CD4-positive, alpha-beta T cell (primary cell): ENCODE results near the gene GPC5. TPM values are rescaled to one million over a fixed set of nuclear protein-coding genes. Genes with fewer than 3 reads are reported as not detected.

Experiments used
- ATAC-seq: fragments of 200-7000 bp; cut with Tn5 transposase; one replicate; pipeline ENCODE4 v1.10.0; 2022; ENCODE audit warnings: mild to moderate bottlenecking; ENCODE audit not compliant: poor library complexity
- CTCF ChIA-PET: fragments of 350-600 bp; sonication (Branson Sonifier 250); formaldehyde crosslinking; loops from one replicate; lab custom pipeline; 2021; ENCODE audit warnings: antibody characterized with exemption, inconsistent platforms; lab: Charles Lee
- POLR2A ChIA-PET: fragments of 350-600 bp; sonication (Branson Sonifier 250); formaldehyde crosslinking; loops from one replicate; lab custom pipeline; 2021; ENCODE audit warnings: antibody characterized with exemption, inconsistent platforms; lab: Charles Lee
- DNase-seq, 14 experiments: peaks; one replicate each; pipeline ENCODE4 v3.0.0-alpha.2; 2013 to 2020; ENCODE audit warnings: mixed read lengths in 2 of 14
- H3K27ac ChIP-seq, 2 donors: one replicate each; pipeline versions ENCODE4 v1.5.1 to v1.7.0; 2013; ENCODE audit warnings: low read length in 2 of 2, low read depth in 1 of 2, mild to moderate bottlenecking in 1 of 2
- H3K27me3 ChIP-seq, 2 experiments: 1 replicate in 1 of 2; 2 replicates in 1 of 2; pipeline versions ENCODE4 v1.6.1 to v1.7.0; 2013; ENCODE audit warnings: low read length in 2 of 2, control low read depth in 1 of 2, mild to moderate bottlenecking in 1 of 2, moderate library complexity in 1 of 2; ENCODE audit not compliant: insufficient read depth in 2 of 2, control insufficient read depth in 1 of 2
- H3K36me3 ChIP-seq: one replicate; pipeline ENCODE4 v1.6.1; 2013; ENCODE audit warnings: low read length, control low read depth; ENCODE audit not compliant: insufficient read depth
- H3K4me1 ChIP-seq: one replicate; pipeline ENCODE4 v1.6.1; 2013; ENCODE audit warnings: low read length, control low read depth; ENCODE audit not compliant: insufficient read depth
- H3K4me3 ChIP-seq: one replicate; pipeline ENCODE4 v1.5.1; 2013; ENCODE audit warnings: mild to moderate bottlenecking, low read length, moderate library complexity
- H3K9me3 ChIP-seq, 2 experiments: 1 replicate in 1 of 2; 2 replicates in 1 of 2; pipeline versions ENCODE4 v1.6.1 to v1.7.0; 2013; ENCODE audit warnings: low read length in 2 of 2, mild to moderate bottlenecking in 2 of 2, control low read depth in 1 of 2, moderate library complexity in 1 of 2; ENCODE audit not compliant: control insufficient read depth in 1 of 2, insufficient read depth in 1 of 2
- H3K27ac Mint-ChIP-seq: one replicate; pipeline ENCODE4 v1.8.0; 2020; ENCODE audit warnings: mixed read lengths
- H3K27me3 Mint-ChIP-seq: one replicate; pipeline ENCODE4 v1.8.0; 2021; ENCODE audit warnings: mixed read lengths
- H3K36me3 Mint-ChIP-seq: one replicate; pipeline ENCODE4 v1.8.0; 2021; ENCODE audit warnings: low read depth, mixed read lengths
- H3K4me1 Mint-ChIP-seq: one replicate; pipeline ENCODE4 v1.8.0; 2021; ENCODE audit warnings: low read depth, mixed read lengths
- H3K4me3 Mint-ChIP-seq: one replicate; pipeline ENCODE4 v1.8.0; 2020; ENCODE audit warnings: mild to moderate bottlenecking, mixed read lengths
- H3K9me3 Mint-ChIP-seq: one replicate; pipeline ENCODE4 v1.8.0; 2020; ENCODE audit warnings: mixed read lengths
- intact Hi-C, 2 experiments: fragments of 100-400 bp; cut with DNase I in 1 of 2; cut with micrococcal nuclease in 1 of 2; formaldehyde crosslinking; loops; one replicate each; pipeline versions ENCODE4 v1.15.1 to v1.9.0; 2023 to 2025; cut with DNase I, micrococcal nuclease
- total RNA-seq, 174 experiments: library from RNA in 2 of 174; stranded (reverse) in 2 of 174; gene quantifications; one replicate each; pipeline ENCODE4 v1.2.3 and lab custom pipeline; 2021 to 2026
- TF ChIP-seq, protein P1 (sequence below): fragments of 200-600 bp; IDR thresholded peaks from one replicate; pipeline ENCODE4 v1.8.0; 2022; ENCODE audit warnings: antibody characterized with exemption, mild to moderate bottlenecking

Gene GPC5
- total RNA-seq, 2 experiments from 2014 or later = not detected

DNA sequence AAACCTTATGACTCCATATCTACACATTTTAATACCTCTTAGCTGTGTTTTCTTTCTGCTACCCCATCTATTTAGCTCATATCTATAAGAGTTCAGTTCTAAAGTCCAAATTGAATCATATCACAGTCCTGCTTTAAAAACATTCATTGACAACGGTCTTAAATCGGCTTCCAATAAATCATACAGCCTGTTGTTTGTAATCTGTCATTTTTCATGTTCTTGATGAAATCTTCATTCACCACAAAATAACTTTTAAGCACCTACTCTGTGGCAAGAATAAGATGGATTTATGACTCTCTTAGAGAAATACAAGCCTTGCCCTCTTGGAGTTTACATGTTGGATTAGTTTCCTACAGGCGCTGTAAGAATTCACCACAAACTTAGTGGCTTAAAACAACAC is 1377.2 kb downstream of the GPC5 start:
- Histone ChIP-seq H3K4me1 (no peaks in the 10 kb centered on the region), H3K9me3 (peaks cover 0 to 5% of the 10 kb centered on the region in 2 experiments), H3K27ac (no peak overlapping the region), H3K4me3 (no peak overlapping the region), H3K27me3 (no peaks in the 10 kb centered on the region), H3K36me3 (no peaks in the 10 kb centered on the region)
- Mint-ChIP-seq H3K27ac (no peak overlapping the region), H3K4me3 (no peak overlapping the region), H3K36me3 (no peaks in the 10 kb centered on the region), H3K4me1 (no peaks in the 10 kb centered on the region), H3K27me3 (no peaks in the 10 kb centered on the region), H3K9me3 (peaks cover 12% of the 10 kb centered on the region)
- POLR2A ChIA-PET = no interaction called here
- intact Hi-C loops = no loop called here
- ATAC-seq (no peak), DNase-seq (no peak)
- TF ChIP-seq, protein P1, sequence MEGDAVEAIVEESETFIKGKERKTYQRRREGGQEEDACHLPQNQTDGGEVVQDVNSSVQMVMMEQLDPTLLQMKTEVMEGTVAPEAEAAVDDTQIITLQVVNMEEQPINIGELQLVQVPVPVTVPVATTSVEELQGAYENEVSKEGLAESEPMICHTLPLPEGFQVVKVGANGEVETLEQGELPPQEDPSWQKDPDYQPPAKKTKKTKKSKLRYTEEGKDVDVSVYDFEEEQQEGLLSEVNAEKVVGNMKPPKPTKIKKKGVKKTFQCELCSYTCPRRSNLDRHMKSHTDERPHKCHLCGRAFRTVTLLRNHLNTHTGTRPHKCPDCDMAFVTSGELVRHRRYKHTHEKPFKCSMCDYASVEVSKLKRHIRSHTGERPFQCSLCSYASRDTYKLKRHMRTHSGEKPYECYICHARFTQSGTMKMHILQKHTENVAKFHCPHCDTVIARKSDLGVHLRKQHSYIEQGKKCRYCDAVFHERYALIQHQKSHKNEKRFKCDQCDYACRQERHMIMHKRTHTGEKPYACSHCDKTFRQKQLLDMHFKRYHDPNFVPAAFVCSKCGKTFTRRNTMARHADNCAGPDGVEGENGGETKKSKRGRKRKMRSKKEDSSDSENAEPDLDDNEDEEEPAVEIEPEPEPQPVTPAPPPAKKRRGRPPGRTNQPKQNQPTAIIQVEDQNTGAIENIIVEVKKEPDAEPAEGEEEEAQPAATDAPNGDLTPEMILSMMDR = no peak
- CTCF ChIA-PET = no interaction called here

DNA sequence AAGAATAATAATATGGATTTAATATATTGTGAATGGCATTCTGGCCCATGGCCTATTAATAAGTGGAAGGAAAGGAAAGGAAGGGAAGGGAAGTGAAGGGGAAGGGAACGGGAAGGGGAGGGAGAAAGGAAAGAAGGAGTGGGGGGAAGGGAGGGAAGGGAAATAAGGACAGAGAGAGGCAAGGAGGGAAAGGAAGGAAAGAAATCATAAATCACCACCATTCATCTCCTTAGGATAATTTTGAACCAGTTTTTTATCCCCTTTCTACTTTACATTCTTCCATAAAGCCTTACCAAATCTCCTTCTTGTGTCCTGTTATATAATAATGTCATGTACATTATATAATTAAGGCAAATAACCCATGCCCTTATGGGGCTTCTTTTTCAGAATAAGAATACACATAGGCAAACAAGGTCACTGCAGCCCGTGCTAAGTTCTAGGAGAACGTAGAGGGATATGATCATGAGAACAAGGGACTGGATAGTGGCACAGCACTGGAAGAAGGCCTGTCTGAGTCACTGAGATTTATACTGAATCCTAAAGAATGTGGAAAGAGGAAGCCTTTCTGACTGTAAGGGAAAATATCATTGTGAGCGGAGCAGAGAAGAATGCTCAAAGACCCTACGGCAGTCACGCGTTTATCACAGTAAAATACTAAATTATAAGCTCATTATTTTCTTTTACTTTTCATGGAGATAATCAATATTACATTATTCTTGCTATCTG is 1383.7 kb downstream of the GPC5 start:
- ATAC-seq (no peak), DNase-seq (no peak)
- Mint-ChIP-seq H3K27ac (no peak overlapping the region), H3K4me3 (no peak overlapping the region), H3K4me1 (no peaks in the 10 kb centered on the region), H3K9me3 (peaks cover 7% of the 10 kb centered on the region), H3K27me3 (no peaks in the 10 kb centered on the region), H3K36me3 (no peaks in the 10 kb centered on the region)
- ChIA-PET POLR2A (no interaction called here), CTCF (no interaction called here)
- Histone ChIP-seq H3K27ac (no peak overlapping the region), H3K4me1 (no peaks in the 10 kb centered on the region), H3K36me3 (no peaks in the 10 kb centered on the region), H3K4me3 (no peak overlapping the region), H3K9me3 (peaks cover 0 to 5% of the 10 kb centered on the region in 2 experiments), H3K27me3 (no peaks in the 10 kb centered on the region)
- intact Hi-C loops = no loop called here
- TF ChIP-seq, protein P1 = no peak

DNA sequence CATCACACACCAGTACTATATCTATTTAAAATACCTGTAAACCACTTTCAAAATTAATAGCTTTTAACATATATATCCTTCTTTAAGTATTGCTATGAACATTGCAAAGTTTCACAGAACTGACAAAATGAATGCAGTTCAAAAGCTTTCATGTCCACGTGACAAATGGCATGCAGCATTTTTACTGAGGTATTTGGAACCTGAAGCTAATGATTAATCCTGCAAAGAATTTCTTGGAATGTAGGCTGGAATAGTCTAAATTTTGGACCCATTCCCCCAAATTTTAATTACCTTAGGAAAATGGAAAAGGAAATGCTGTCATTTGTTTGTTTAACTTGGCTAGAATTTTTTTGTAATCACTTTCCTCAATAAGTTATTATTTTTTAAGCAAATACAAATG is 1404.4 kb downstream of the GPC5 start:
- Histone ChIP-seq H3K9me3 (no peaks in the 10 kb centered on the region), H3K4me3 (no peak overlapping the region), H3K27ac (no peak overlapping the region), H3K27me3 (no peaks in the 10 kb centered on the region), H3K36me3 (no peaks in the 10 kb centered on the region), H3K4me1 (no peaks in the 10 kb centered on the region)
- ChIA-PET CTCF (no interaction called here), POLR2A (no interaction called here)
- DNase-seq (no peak), ATAC-seq (no peak)
- intact Hi-C loops = no loop called here
- H3K27ac Mint-ChIP-seq = no peak overlapping the region
- H3K4me1 Mint-ChIP-seq = no peaks in the 10 kb centered on the region
- H3K27me3 Mint-ChIP-seq = no peaks in the 10 kb centered on the region
- H3K4me3 Mint-ChIP-seq = no peak overlapping the region
- no peaks in the 10 kb centered on the region for H3K36me3 Mint-ChIP-seq
- peaks cover 5% of the 10 kb centered on the region for H3K9me3 Mint-ChIP-seq
- TF ChIP-seq, protein P1 = no peak
